Measurements from ENCODE around the gene LCAT. TPM values are rescaled to one million over a fixed set of nuclear protein-coding genes. Genes with fewer than 3 reads are reported as not detected.

Gene LCAT
- total RNA-seq, 1 experiment from 2014 or later, result 17.8 TPM

DNA sequence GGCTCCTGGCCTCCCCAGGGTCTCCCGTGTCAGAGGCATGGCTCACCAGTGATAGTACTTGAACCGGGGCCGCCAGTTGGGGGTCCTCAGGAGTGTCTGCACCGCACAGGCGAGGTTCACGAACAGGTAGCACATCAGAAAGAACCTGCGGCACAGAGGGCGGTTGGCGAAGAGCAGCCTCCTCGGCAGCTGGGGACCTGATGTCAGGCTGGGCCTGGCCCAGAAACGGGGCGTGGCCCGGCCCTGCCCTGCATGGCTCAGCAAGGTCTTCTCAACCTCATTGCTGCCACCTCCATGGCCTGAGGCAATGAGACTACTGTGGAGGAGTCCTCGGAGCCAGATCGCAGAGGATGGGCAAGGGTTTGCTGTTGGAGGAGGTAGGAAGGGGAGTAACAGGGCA, 4.1 kb upstream of the LCAT start:
- Histone ChIP-seq H4K20me1 (ENCODE audit: control insufficient read depth, insufficient read depth, insufficient read length) (no peaks in the 10 kb centered on the region), H2AK5ac (ENCODE audit: insufficient read length, low read length) (no peak overlapping the region), H3K79me1 (ENCODE audit: insufficient read depth, low read depth, low read length, poor library complexity, severe bottlenecking) (no peaks in the 10 kb centered on the region), H2BK20ac (ENCODE audit: low read depth, low read length, poor library complexity, severe bottlenecking) (no peak overlapping the region), H3T11ph (ENCODE audit: low read length) (no peak overlapping the region), H3K79me2 (ENCODE audit: insufficient read depth, low read length) (no peaks in the 10 kb centered on the region), H3K23me2 (ENCODE audit: insufficient read length, low read depth, low read length, poor library complexity, severe bottlenecking) (no peaks in the 10 kb centered on the region), H3K4me1 (ENCODE audit: insufficient read depth, low read length) (no peaks in the 10 kb centered on the region), H2BK5ac (ENCODE audit: insufficient read length, low read length) (no peak overlapping the region), H3K18ac (ENCODE audit: insufficient read length, low read depth, low read length) (no peak overlapping the region), H3K56ac (ENCODE audit: insufficient read length, low read depth, low read length) (no peak overlapping the region), H3K4ac (ENCODE audit: low read depth, low read length) (no peak overlapping the region), H2BK15ac (ENCODE audit: low read depth, low read length) (no peak overlapping the region), H3K27me3 (ENCODE audit: insufficient read depth, low read length) (no peaks in the 10 kb centered on the region), H3K27ac (ENCODE audit: insufficient read length, low read depth, low read length) (no peak overlapping the region), H4K91ac (ENCODE audit: insufficient read length, low read depth, low read length) (no peak overlapping the region), H3K9ac (ENCODE audit: extremely low read depth, insufficient read length, low read length) (no peak overlapping the region), H3K4me2 (ENCODE audit: insufficient read depth, insufficient read length, low read length) (no peak overlapping the region), H3K9me3 (ENCODE audit: control insufficient read depth, low read depth, low read length) (no peaks in the 10 kb centered on the region), H2AFZ (ENCODE audit: low read length) (no peak overlapping the region), H2BK12ac (ENCODE audit: insufficient read length, low read depth, low read length) (no peak overlapping the region), H4K5ac (ENCODE audit: insufficient read length, low read depth, low read length) (no peak overlapping the region), H2BK120ac (ENCODE audit: low read depth, low read length, poor library complexity, severe bottlenecking) (no peak overlapping the region), H3K14ac (ENCODE audit: insufficient read depth, low read length) (no peak overlapping the region), H4K8ac (replicated peaks; ENCODE audit: insufficient read length, low read depth, low read length) (no peak overlapping the region), H3K23ac (ENCODE audit: insufficient read length, low read depth, low read length) (no peak overlapping the region)
- Mint-ChIP-seq H3K27ac (peak overlapping the region in 1 of 3 experiments; percentile 27; a peak in 1 of 7 replicates), H3K4me1 (peaks cover 0 to 10% of the 10 kb centered on the region in 2 experiments; a peak in 1 of 4 replicates), H3K4me3 (no peak overlapping the region; a peak in 1 of 5 replicates), H3K9me3 (no peaks in the 10 kb centered on the region), H3K27me3 (ENCODE audit: low read depth) (no peaks in the 10 kb centered on the region), H3K36me3 (ENCODE audit: insufficient read depth in 1 of 3, low read depth in 3 of 3) (peaks cover 17 to 68% (median 44%) of the 10 kb centered on the region in 3 experiments; a peak in 6 of 7 replicates)
- TF ChIP-seq, protein P1, sequence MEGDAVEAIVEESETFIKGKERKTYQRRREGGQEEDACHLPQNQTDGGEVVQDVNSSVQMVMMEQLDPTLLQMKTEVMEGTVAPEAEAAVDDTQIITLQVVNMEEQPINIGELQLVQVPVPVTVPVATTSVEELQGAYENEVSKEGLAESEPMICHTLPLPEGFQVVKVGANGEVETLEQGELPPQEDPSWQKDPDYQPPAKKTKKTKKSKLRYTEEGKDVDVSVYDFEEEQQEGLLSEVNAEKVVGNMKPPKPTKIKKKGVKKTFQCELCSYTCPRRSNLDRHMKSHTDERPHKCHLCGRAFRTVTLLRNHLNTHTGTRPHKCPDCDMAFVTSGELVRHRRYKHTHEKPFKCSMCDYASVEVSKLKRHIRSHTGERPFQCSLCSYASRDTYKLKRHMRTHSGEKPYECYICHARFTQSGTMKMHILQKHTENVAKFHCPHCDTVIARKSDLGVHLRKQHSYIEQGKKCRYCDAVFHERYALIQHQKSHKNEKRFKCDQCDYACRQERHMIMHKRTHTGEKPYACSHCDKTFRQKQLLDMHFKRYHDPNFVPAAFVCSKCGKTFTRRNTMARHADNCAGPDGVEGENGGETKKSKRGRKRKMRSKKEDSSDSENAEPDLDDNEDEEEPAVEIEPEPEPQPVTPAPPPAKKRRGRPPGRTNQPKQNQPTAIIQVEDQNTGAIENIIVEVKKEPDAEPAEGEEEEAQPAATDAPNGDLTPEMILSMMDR (conservative IDR thresholded peaks at IDR 0.05), result no peak
- no CpG with 5 or more reads among the region's 15 CpGs for WGBS (ENCODE audit: extremely low coverage, insufficient read length, low lambda C conversion rate)
- no peak for DNase-seq

Data from H9 (cell line).